Stimulated activated CD8-positive, alpha-beta memory T cell treated with anti-CD3 and anti-CD28 coated beads, Interleukin-4, amount 100 ng/mL, for 48 hours (primary cell): ENCODE results near the gene AGGF1.
"Not testable (repeated sequence)": the region's sequence is repeated elsewhere in the genome, so short reads cannot be mapped to it uniquely, and the experiment has no call there.

Source experiments
- DNase-seq: peaks from one replicate; pipeline ENCODE4 v3.0.0-alpha.2; 2020

The AGGF1 gene

GRCh38 chr5:77087484-77088261, 57.5 kb downstream of the AGGF1 start:
- no peak for DNase-seq

DNA sequence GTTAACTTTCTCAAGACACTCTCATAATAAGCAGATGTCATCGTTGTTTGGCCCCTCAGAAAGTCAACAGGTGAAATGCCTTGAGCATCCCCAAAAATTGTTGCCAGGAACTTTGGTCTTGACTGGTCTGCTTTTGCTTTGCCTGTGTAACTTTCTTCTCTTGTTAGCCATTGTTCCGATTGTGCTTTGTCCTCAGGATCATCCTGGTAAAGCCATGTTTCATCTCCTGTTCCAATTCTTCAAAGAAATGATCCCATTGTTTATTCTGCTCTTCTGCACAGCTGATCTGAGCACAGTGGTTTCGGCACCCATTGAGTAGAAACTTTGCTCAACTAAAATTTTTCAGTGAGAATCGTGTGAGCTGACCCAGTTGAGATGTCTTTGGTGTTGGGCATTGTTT, 65.0 kb downstream of the AGGF1 start:
- no peak for DNase-seq

- DNase-seq = no peak
Measured at GRCh38 chr5:77101298-77101697, 71.1 kb downstream of the AGGF1 start.

GRCh38 chr5:77102549-77102948, 72.3 kb downstream of the AGGF1 start:
- no peak for DNase-seq

- no peak for DNase-seq
Measured at GRCh38 chr5:77103457-77103856, 73.3 kb downstream of the AGGF1 start.

- DNase-seq = no peak
Measured at GRCh38 chr5:77104813-77105212, 74.6 kb downstream of the AGGF1 start.

DNA sequence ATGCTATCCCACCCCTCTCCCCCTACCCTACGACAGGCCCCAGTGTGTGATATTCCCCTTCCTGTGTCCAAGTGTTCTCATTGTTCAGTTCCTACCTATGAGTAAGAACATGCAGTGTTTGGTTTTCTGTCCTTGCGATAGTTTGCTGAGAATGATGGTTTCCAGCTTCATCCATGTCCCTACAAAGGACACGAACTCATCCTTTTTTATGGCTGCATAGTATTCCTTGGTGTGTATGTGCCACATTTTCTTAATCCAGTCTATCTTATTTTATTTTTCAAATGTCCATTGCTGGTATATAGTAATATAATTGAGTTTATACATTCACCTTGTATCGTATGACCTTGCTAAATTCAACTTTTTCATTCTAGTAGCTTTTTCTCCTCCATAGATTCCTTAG, 76.8 kb downstream of the AGGF1 start:
- not testable (repeated sequence) for DNase-seq
